ENCODE measurements around the gene UBR2.

Gene UBR2

DNA sequence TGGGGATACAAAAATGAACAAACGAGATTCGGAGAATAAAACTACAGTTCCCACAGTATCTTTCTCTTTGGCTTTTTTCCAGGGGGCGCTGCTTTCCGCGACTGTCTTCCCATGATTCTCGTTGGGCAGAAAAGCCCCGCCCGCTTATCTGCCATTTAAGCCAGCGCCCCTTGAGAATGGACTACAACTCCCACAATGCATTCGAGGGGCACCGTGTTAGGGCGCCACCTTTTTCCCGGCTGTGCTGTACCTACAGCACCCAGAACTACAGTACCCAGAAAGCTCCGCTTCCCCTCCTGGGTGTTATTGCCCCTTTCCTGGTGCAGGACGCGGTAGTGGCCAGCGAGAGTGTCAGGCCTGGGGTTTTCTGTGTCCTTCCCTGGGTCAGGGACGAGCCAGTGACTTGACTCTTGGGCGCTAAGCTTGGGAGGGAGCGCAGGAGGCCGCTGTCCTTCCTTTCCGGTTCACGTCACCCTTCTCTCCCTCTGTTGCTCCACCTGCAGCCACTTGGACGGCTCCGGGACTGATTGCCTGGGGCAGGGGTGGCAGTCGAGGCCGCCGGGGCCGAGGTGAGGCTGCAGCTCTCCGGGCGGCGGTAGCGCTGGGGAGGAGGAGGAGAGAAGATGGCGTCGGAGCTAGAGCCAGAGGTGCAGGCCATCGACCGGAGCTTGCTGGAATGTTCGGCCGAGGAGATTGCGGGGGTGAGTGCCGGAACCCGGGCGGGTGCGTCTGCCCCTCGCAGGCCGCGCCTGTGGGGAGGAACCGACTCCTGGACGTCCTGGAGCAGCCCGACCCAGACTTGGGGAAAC, at the start of gene UBR2:
TSS of gene UBR2 (plus strand) at position 333 of the 809 bp plus-strand sequence. CDS start at position 624, 291 bp downstream.
- in situ Hi-C loops (cut with HindIII; ENCODE audit: low pct_ligation_motif_present, low pct_unique_long_range_greater_than_20kb, low sequenced_read_pairs), result no loop called here
- DNase-seq, result peak; percentile 97

GRCh38 chr6:42514745-42515144, 49.1 kb upstream of the UBR2 start:
- DNase-seq, result no peak
- in situ Hi-C loops (cut with HindIII; ENCODE audit: low pct_ligation_motif_present, low pct_unique_long_range_greater_than_20kb, low sequenced_read_pairs), result no loop called here

DNA sequence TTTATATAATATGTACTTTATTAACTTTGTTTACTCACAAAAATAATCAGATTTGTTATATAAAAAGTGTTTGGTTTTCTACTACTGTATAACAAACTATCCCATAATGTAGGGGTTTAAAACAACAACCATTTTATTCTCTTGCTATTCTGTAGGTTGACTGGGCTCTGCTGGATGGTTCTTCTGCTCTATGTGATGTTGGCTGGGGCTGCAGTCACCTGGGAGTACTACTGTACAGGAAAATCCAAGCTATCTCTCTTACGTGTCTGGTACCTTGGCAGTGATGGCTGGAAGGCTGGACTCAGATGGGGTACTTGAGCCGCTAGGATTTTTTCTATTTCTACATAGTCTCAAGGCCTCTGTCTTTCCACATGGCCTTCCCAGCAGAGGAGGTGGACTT, 44.0 kb upstream of the UBR2 start:
- in situ Hi-C loops (cut with HindIII; ENCODE audit: low pct_ligation_motif_present, low pct_unique_long_range_greater_than_20kb, low sequenced_read_pairs), result no loop called here
- no peak for DNase-seq

GRCh38 chr6:42520786-42521607, 42.8 kb upstream of the UBR2 start:
- no peak for DNase-seq
- in situ Hi-C loops (cut with HindIII; ENCODE audit: low pct_ligation_motif_present, low pct_unique_long_range_greater_than_20kb, low sequenced_read_pairs), result no loop called here

GRCh38 chr6:42522036-42522435, 41.8 kb upstream of the UBR2 start:
- in situ Hi-C loops (cut with HindIII; ENCODE audit: low pct_ligation_motif_present, low pct_unique_long_range_greater_than_20kb, low sequenced_read_pairs), result no loop called here
- DNase-seq, result no peak

GRCh38 chr6:42522942-42523814, 40.7 kb upstream of the UBR2 start:
- in situ Hi-C loops (cut with HindIII; ENCODE audit: low pct_ligation_motif_present, low pct_unique_long_range_greater_than_20kb, low sequenced_read_pairs), result no loop called here
- DNase-seq, result no peak

DNA sequence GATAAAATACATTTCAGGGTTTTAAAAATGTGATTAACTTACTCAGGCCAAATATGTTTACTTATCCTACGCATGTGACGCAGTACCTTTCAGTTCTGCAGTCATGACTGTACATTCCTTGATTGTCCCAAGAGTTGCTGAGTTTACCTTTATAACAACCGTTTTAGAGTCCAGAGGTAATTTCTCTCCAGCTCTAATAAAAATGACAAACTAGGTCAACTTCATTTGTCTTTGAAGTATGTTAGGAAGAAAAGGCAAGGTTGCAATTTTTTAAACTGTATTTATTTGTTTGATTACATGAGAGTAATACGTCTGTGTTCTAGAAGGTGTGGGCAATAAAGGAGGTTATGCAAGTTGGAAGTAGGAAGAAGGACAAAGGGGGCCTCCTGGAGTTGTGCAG, 38.6 kb upstream of the UBR2 start:
- in situ Hi-C loops (cut with HindIII; ENCODE audit: low pct_ligation_motif_present, low pct_unique_long_range_greater_than_20kb, low sequenced_read_pairs), result no loop called here
- DNase-seq, result no peak

GRCh38 chr6:42526616-42527015, 37.2 kb upstream of the UBR2 start:
- in situ Hi-C loops (cut with HindIII; ENCODE audit: low pct_ligation_motif_present, low pct_unique_long_range_greater_than_20kb, low sequenced_read_pairs), result no loop called here
- no peak for DNase-seq

DNA sequence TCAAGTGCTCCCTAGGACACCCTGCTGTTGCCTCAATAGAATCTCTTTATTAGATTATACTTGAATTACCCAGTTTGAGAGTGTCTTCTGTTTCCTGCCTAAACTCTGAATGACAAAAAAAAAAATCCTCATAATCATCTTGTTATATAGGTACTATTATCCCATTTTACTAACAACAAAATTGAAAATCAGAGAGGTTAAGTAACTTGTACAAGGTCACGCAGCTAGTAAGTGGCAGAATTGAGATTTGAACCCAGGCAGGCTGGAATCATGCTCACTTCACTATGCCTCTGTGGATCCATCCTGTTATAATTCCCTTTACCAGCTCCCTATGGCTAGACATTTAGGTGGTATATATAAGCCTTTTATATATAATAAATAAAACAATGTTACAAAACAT, 36.6 kb upstream of the UBR2 start:
- no peak for DNase-seq
- in situ Hi-C loops (cut with HindIII; ENCODE audit: low pct_ligation_motif_present, low pct_unique_long_range_greater_than_20kb, low sequenced_read_pairs), result no loop called here

DNA sequence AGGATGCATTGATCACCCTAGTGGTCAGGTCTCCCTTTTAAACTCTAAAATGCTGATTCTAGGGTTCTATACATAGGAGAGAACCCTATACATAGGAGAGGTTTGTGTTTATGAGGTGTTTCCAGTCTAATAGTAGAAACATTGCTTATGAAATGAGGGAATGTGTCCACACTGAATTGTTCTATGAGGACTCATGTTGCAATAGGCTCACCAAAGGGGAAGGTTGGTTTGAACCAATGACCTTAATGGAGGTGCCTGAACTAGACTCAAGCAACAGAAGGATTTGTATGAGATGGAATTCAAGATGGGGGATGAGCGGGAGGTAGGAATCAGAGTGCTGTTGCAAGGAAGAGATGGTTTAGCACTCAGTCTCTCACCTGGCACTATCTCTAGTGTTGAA, 33.5 kb upstream of the UBR2 start:
- in situ Hi-C loops (cut with HindIII; ENCODE audit: low pct_ligation_motif_present, low pct_unique_long_range_greater_than_20kb, low sequenced_read_pairs), result no loop called here

DNA sequence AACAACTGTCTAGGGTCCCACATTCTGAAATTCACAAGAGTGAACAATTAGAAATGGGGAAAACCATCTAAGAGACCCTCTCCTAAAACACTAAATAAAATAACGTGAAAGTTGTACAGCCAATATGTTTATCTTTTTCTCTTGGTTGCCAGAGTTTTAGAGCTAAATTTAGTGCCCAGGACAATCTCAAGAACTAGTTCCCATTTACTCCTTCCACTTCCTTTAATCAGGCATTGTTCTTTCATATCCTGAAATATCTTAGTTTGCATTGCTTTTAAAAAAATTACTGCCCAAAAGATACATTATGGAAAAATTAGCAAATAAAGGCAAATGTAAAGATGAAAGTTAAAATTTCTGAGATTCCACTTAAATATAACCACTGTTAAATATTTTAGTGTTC, 33.1 kb upstream of the UBR2 start:
- in situ Hi-C loops (cut with HindIII; ENCODE audit: low pct_ligation_motif_present, low pct_unique_long_range_greater_than_20kb, low sequenced_read_pairs), result no loop called here
- no peak for DNase-seq

More for the DNA sequence above, 33.5 kb upstream of the UBR2 start:
- no peak for DNase-seq

- in situ Hi-C loops (cut with HindIII; ENCODE audit: low pct_ligation_motif_present, low pct_unique_long_range_greater_than_20kb, low sequenced_read_pairs), result no loop called here
- DNase-seq, result peak; percentile 65
These were observed 31.7 kb upstream of the UBR2 start for GRCh38 chr6:42532038-42532669.

DNA sequence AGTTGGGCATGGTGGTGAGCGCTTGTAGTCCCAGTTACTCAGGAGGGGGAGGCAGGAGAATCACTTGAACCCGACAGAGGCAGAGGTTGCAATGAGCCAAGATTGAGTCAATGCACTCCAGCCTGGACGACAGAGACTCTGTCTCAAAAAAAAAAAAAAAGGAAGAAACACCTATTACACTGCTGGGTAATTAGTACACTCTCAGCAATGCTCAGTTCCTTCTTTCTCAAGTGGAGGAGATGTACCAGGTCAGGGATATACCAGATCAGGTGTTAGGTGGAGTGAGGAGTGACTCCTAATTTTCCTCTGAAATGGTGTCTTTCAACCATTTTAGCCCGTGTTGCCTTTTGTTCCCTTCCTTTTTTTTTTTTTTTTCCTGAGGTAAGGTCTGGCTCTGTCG, 30.0 kb upstream of the UBR2 start:
- DNase-seq, result no peak
- in situ Hi-C loops (cut with HindIII; ENCODE audit: low pct_ligation_motif_present, low pct_unique_long_range_greater_than_20kb, low sequenced_read_pairs), result no loop called here

DNA sequence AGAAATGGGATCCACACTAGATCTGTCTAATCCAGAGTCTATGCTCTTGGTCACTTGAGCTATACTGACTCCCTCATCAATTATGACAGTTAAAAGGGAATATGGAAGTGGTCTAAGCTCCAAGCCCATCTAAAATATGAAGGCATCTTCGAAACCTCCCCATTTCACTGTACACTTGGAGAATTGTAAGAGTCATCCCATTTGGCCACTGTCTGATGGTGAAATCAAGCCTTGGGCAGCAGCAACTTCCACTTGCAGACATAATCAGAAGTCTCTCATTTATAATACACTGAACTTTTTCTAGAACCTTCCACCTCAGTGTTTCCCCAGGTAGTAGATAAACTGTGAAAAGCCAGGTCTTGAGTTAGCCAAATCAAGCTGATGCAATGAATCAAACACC, 26.3 kb upstream of the UBR2 start:
- in situ Hi-C loops (cut with HindIII; ENCODE audit: low pct_ligation_motif_present, low pct_unique_long_range_greater_than_20kb, low sequenced_read_pairs), result no loop called here
- no peak for DNase-seq

- in situ Hi-C loops (cut with HindIII; ENCODE audit: low pct_ligation_motif_present, low pct_unique_long_range_greater_than_20kb, low sequenced_read_pairs), result no loop called here
These were observed 24.7 kb upstream of the UBR2 start for GRCh38 chr6:42539135-42539534.

GRCh38 chr6:42545226-42545773, 18.5 kb upstream of the UBR2 start:
- no peak for DNase-seq
- in situ Hi-C loops (cut with HindIII; ENCODE audit: low pct_ligation_motif_present, low pct_unique_long_range_greater_than_20kb, low sequenced_read_pairs), result no loop called here

More at GRCh38 chr6:42539135-42539534, 24.7 kb upstream of the UBR2 start:
- DNase-seq, result no peak

- peak; percentile 71 for DNase-seq
- in situ Hi-C loops (cut with HindIII; ENCODE audit: low pct_ligation_motif_present, low pct_unique_long_range_greater_than_20kb, low sequenced_read_pairs), result no loop called here
These were observed 16.2 kb upstream of the UBR2 start for GRCh38 chr6:42547407-42548329.

Data from ACHN (cell line).